OCI-LY1 (cell line): ENCODE results near the gene TMEM229A.

ENCODE experiments used
- EZH2 ChIP-seq: fragments of 200-600 bp; sonication (generic), shearing (Covaris generic); IDR thresholded peaks from 2 replicates; pipeline ENCODE4 v1.8.0; 2017; ENCODE audit warnings: borderline replicate concordance, mixed run types, mild to moderate bottlenecking, antibody characterized with exemption, low read length, moderate library complexity, mixed read lengths
- TF ChIP-seq, protein P1 (sequence below): fragments of 200-600 bp; sonication (generic), shearing (Covaris generic); IDR thresholded peaks from 2 replicates; pipeline ENCODE4 v1.5.1; 2017; ENCODE audit warnings: mild to moderate bottlenecking, antibody characterized with exemption, low read length, moderate library complexity, mixed read lengths

DNA sequence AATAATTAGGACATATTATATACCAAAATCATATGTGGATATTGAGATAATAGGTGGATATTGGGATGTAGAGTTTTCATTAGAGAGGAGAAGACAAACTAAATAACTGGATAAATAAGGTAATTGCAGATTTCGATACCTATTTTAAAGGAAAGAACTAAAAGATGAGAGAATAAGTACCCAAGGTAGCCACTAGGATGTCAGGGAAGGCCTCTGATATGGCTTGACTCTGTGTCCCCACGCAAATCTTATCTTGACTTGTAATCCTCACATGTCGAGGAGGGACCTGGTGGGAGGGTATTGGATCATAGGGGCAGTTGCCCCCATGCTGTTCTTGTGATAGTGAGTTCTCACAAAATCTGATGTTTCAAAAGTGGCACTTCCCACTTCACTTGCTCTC, 44.7 kb upstream of the TMEM229A start:
- TF ChIP-seq, protein P1, sequence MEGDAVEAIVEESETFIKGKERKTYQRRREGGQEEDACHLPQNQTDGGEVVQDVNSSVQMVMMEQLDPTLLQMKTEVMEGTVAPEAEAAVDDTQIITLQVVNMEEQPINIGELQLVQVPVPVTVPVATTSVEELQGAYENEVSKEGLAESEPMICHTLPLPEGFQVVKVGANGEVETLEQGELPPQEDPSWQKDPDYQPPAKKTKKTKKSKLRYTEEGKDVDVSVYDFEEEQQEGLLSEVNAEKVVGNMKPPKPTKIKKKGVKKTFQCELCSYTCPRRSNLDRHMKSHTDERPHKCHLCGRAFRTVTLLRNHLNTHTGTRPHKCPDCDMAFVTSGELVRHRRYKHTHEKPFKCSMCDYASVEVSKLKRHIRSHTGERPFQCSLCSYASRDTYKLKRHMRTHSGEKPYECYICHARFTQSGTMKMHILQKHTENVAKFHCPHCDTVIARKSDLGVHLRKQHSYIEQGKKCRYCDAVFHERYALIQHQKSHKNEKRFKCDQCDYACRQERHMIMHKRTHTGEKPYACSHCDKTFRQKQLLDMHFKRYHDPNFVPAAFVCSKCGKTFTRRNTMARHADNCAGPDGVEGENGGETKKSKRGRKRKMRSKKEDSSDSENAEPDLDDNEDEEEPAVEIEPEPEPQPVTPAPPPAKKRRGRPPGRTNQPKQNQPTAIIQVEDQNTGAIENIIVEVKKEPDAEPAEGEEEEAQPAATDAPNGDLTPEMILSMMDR, result no peak
- TF ChIP-seq EZH2, result no peak
